D721Med (cell line): Measurements from ENCODE around the gene PARP12.

Experiments used
- DNase-seq: peaks from one replicate; pipeline ENCODE4 v3.0.0; 2011; ENCODE audit warnings: low spot score; ENCODE audit not compliant: insufficient read length
- FAIRE-seq: peaks from 2 replicates; lab custom pipeline; 2011; peaks lifted over from hg19 to GRCh38; lab: Jason Lieb, UNC
- TF ChIP-seq, protein P1 (sequence below): IDR thresholded peaks from 2 replicates; pipeline ENCODE4 v1.5.1; 2012; ENCODE audit warnings: mild to moderate bottlenecking, control low read depth; ENCODE audit not compliant: insufficient read depth; ENCODE audit errors: missing control alignments

PARP12 gene

DNA sequence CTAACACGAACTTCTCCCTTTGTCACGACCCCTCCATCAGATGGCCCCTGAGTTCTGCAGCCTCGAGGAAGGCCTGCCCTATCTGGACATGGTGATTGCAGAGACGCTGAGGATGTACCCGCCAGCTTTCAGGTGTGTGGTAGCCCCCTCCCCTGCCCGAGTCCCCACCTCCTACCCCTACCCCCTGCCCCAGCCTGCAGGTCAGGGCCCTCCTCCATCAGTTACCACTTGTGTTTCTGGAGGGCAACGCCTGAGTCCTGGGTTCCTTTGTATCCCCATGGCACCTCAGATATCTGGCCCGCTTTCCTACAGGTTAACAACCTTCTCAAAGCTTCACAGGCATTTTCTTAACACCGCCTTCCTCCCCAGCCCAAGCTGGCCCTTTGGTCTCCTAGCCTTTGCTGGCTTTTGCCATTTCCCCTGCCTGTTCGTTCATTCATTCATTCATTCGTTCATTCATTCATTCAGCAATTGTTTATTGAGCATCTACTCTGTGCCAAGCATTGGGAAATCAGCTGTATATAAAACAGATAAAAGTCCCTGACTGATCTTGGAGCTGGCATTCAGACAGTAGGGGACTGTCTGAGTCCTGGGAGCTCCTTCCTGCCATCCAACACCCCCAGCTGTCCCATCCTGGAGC is 55.6 kb downstream of the PARP12 start:
- no peak for FAIRE-seq
- no peak for DNase-seq
- TF ChIP-seq, protein P1, sequence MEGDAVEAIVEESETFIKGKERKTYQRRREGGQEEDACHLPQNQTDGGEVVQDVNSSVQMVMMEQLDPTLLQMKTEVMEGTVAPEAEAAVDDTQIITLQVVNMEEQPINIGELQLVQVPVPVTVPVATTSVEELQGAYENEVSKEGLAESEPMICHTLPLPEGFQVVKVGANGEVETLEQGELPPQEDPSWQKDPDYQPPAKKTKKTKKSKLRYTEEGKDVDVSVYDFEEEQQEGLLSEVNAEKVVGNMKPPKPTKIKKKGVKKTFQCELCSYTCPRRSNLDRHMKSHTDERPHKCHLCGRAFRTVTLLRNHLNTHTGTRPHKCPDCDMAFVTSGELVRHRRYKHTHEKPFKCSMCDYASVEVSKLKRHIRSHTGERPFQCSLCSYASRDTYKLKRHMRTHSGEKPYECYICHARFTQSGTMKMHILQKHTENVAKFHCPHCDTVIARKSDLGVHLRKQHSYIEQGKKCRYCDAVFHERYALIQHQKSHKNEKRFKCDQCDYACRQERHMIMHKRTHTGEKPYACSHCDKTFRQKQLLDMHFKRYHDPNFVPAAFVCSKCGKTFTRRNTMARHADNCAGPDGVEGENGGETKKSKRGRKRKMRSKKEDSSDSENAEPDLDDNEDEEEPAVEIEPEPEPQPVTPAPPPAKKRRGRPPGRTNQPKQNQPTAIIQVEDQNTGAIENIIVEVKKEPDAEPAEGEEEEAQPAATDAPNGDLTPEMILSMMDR = no peak

DNA sequence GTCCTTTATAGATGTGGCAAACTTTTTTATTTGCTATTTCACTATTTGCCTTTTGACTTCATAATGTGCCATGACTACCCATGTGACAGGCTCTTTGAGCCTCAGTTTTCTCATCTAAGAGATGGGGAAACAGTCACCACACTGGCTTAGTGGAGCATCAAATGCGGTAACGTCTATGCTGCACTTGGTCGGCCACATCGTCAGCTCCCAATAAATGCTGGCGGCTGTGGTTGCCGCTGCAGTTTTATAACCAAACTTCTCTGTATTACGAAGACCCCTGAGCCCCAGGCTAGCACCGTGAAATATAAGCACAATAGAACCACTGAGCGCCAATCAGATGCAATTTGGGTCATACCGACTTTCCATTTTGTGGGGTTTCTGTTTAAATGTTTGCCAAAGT is 56.2 kb downstream of the PARP12 start:
- FAIRE-seq (no peak), DNase-seq (no peak)
- TF ChIP-seq, protein P1 = no peak

DNA sequence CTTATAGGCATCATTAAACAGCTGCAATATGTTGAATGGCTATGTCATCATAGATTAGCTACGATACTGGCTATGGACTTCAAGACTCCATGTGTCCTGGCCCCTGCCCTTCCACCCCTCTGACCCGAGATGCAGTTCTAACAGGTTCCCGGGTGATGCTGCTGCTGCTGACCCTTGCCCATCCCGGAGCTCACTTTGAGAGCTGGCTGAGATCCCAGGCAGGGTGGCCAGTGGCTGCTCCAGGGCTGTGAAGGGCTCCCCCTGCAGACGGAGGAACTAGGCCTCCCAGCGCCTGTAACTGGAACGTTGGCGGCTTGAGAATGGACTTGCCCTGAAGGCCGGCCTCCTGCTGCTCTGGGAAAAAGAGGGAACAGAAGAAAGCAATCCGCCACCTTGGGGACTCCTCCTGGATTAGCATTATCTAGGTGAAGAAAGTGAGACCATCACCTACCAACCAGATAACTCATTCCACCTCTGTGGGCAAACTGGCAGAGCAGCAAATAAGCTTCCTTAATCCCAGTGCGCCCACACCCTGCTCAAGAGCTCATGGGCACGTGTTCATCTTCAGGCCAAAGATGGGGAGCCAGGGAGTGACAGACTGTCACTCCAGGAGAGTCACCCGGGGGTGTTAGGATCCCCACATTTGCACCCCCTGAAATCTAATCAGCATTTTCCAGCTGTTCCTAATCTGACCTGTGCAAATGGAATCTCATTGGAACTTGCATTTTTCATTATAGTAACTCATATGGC is 56.8 kb downstream of the PARP12 start:
- FAIRE-seq (no peak), DNase-seq (no peak)
- TF ChIP-seq, protein P1 = peak; percentile 9

- TF ChIP-seq, protein P1 = no peak
- FAIRE-seq = no peak
- no peak for DNase-seq
These were observed 57.4 kb downstream of the PARP12 start for GRCh38 chr7:140005341-140005740.

DNA sequence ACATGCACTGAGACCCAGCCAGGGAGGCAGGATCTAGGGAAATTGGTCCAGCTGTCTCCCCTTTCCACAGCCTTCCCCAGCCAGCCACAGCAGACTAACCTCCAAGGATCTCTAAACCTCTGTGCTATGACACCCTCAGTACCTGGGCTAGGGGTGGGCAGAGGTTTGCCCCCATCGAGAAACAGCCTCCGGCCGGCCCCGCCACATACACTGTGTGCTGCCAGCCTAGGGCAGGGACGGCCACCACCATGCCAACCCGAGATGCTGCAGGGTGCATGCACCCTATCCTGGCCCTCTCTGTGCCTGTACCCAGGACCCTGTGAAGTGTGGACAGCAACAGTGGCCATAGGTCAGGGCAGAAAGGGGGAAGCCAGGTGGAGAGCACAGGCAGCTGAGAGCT is 58.1 kb downstream of the PARP12 start:
- no peak for FAIRE-seq
- TF ChIP-seq, protein P1 = no peak

DNA sequence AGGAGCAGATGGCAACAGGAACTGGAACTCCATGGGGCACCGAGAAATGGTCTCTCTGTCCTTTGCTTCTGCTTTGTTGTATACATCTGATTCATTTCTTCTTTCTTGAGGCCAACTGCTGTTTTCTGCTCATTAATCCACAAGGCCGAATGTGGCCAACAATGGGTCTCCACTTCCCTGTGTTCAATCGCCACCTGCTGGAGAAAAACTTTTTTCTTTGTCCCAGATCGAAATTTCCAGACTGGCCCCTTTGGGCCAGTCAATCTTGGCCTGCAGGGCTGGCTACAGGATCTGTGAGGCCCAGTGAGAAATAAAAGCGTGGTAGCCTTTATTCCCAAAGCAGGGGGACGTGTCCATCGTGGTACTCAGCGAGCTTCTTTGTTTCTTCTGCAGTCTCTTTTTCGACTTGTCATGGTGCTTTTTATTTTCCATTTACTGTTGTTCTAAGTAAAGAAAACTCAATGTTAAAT is 58.8 kb downstream of the PARP12 start:
- FAIRE-seq = no peak
- DNase-seq = no peak
- TF ChIP-seq, protein P1 = peak; percentile 41

More for the DNA sequence above, 58.1 kb downstream of the PARP12 start:
- DNase-seq = no peak
